B cell (primary cell): Measurements from ENCODE around the gene PLEKHG4. TPM values are rescaled to one million over a fixed set of nuclear protein-coding genes. Genes with fewer than 3 reads are reported as not detected.
A peak's percentile ranks its signal among the peaks of the same experiment; 100 is the strongest.

Experiments
- ATAC-seq: fragments of 200-7000 bp; cut with Tn5 transposase; one replicate; pipeline ENCODE4 v1.10.0; 2021; ENCODE audit warnings: low read depth, mild to moderate bottlenecking, moderate number of reproducible peaks, moderate library complexity
- CTCF ChIA-PET: fragments of 350-600 bp; sonication (Branson Sonifier 250); formaldehyde crosslinking; loops from one replicate; lab custom pipeline; 2021; ENCODE audit warnings: antibody characterized with exemption, inconsistent platforms; lab: Charles Lee
- POLR2A ChIA-PET: fragments of 350-600 bp; sonication (Branson Sonifier 250); formaldehyde crosslinking; loops from one replicate; lab custom pipeline; 2021; ENCODE audit warnings: antibody characterized with exemption; lab: Charles Lee
- DNase-seq: peaks from one replicate; pipeline ENCODE4 v3.0.0; 2013
- H2AFZ ChIP-seq: 2 replicates; pipeline ENCODE4 v1.6.1; 2012; ENCODE audit warnings: mild to moderate bottlenecking, low read depth, low read length; ENCODE audit not compliant: insufficient read depth, poor library complexity, severe bottlenecking
- H3K27ac ChIP-seq, 2 donors: 1 replicate in 1 of 2; 2 replicates in 1 of 2; pipeline ENCODE4 v1.5.1; 2012 to 2013; ENCODE audit warnings: low read length in 2 of 2, mild to moderate bottlenecking in 2 of 2, moderate library complexity in 1 of 2
- H3K27me3 ChIP-seq, 4 experiments: fragments of 200-600 bp in 1 of 4; sonication (generic) in 1 of 4; replicated peaks in 1 of 4; 1 replicate in 2 of 4; 2 replicates in 2 of 4; pipeline versions ENCODE4 v1.6.1 to v1.7.0; 2013 to 2016; ENCODE audit warnings: low read length in 3 of 4, mild to moderate bottlenecking in 2 of 4, mixed read lengths in 1 of 4, moderate library complexity in 1 of 4; ENCODE audit not compliant: insufficient read depth in 4 of 4, control insufficient read depth in 3 of 4; ENCODE audit errors: control extremely low read depth in 1 of 4
- H3K36me3 ChIP-seq, 2 experiments: replicated peaks in 1 of 2; 1 replicate in 1 of 2; 2 replicates in 1 of 2; pipeline versions ENCODE4 v1.6.1 to v1.7.1; 2013; ENCODE audit warnings: low read length in 1 of 2; ENCODE audit not compliant: insufficient read depth in 2 of 2, control insufficient read depth in 1 of 2; ENCODE audit errors: control extremely low read depth in 1 of 2, extremely low read depth in 1 of 2
- H3K4me1 ChIP-seq, 2 donors: fragments of 200-600 bp in 1 of 2; sonication (generic) in 1 of 2; 1 replicate in 1 of 2; 2 replicates in 1 of 2; pipeline versions ENCODE4 v1.5.1 to v1.6.1; 2013 to 2017; ENCODE audit warnings: low read length in 2 of 2; ENCODE audit not compliant: control insufficient read depth in 2 of 2, insufficient read depth in 2 of 2
- H3K4me2 ChIP-seq: replicated peaks from 2 replicates; pipeline ENCODE3; 2012; ENCODE audit warnings: mild to moderate bottlenecking, low read depth, low read length; ENCODE audit not compliant: poor library complexity, severe bottlenecking
- H3K4me3 ChIP-seq, 5 experiments: fragments of 200-600 bp in 1 of 5; sonication (generic) in 1 of 5; 1 replicate in 3 of 5; 2 replicates in 2 of 5; pipeline versions ENCODE4 v1.5.1 to v1.7.0; 2011 to 2016; ENCODE audit warnings: low read length in 4 of 5, mild to moderate bottlenecking in 4 of 5, low read depth in 2 of 5, control low read depth in 1 of 5, moderate library complexity in 1 of 5; ENCODE audit not compliant: insufficient read depth in 1 of 5; ENCODE audit errors: control extremely low read depth in 1 of 5, extremely low read depth in 1 of 5
- H3K79me2 ChIP-seq: fragments of 200-600 bp; sonication (generic); one replicate; pipeline ENCODE4 v1.6.0; 2016; ENCODE audit warnings: low read length; ENCODE audit not compliant: control insufficient read depth, insufficient read depth
- H3K9ac ChIP-seq: fragments of 200-600 bp; sonication (generic); 2 replicates; pipeline ENCODE4 v1.6.1; 2017; ENCODE audit warnings: mild to moderate bottlenecking, low read length, moderate library complexity
- H3K9me3 ChIP-seq, 3 donors: one replicate each; pipeline versions ENCODE4 v1.6.1 to v1.7.1; 2013; ENCODE audit warnings: low read length in 2 of 3; ENCODE audit not compliant: control insufficient read depth in 2 of 3, insufficient read depth in 1 of 3; ENCODE audit errors: control extremely low read depth in 1 of 3
- H4K20me1 ChIP-seq: 2 replicates; pipeline ENCODE4 v1.6.0; 2012; ENCODE audit warnings: mild to moderate bottlenecking, low read length; ENCODE audit not compliant: insufficient read depth, control insufficient read depth, poor library complexity, severe bottlenecking
- H3K27ac Mint-ChIP-seq: one replicate; pipeline ENCODE4 v1.8.0; 2021; ENCODE audit warnings: mixed read lengths
- H3K27me3 Mint-ChIP-seq: one replicate; pipeline ENCODE4 v1.8.0; 2021; ENCODE audit warnings: mixed read lengths
- H3K4me1 Mint-ChIP-seq: one replicate; pipeline ENCODE4 v1.8.0; 2021; ENCODE audit warnings: mixed read lengths
- H3K4me3 Mint-ChIP-seq: one replicate; pipeline ENCODE4 v1.8.0; 2021; ENCODE audit warnings: mixed read lengths
- H3K9me3 Mint-ChIP-seq: one replicate; pipeline ENCODE4 v1.8.0; 2022; ENCODE audit warnings: mixed read lengths; ENCODE audit not compliant: insufficient read depth
- CTCF ChIP-seq: fragments of 200-600 bp; IDR thresholded peaks from one replicate; pipeline ENCODE4 v1.8.0; 2022; ENCODE audit warnings: antibody characterized with exemption, mild to moderate bottlenecking
- EZH2 ChIP-seq: IDR thresholded peaks from 2 replicates; pipeline ENCODE4 v1.6.1; 2012; ENCODE audit warnings: borderline replicate concordance, low read depth, mild to moderate bottlenecking, moderate library complexity, low read length; ENCODE audit not compliant: insufficient read depth, poor library complexity, severe bottlenecking
- WGBS: methylation state at CpG from one replicate; pipeline ENCODE4 v1.1.5; 2013; ENCODE audit warnings: missing lambda C conversion rate; ENCODE audit not compliant: insufficient coverage; 5-methylcytosine and 5-hydroxymethylcytosine counted together
- intact Hi-C: fragments of 100-400 bp; cut with micrococcal nuclease; formaldehyde crosslinking; loops from one replicate; pipeline ENCODE4 v1.10.0; 2022
- polyA plus RNA-seq: library from polyadenylated mRNA; depleted of rRNA; stranded (reverse); fragments of >200 nt; gene quantifications from 2 replicates; pipeline ENCODE4 v1.2.3, GENCODE V29; 2012
- total RNA-seq, 2 donors: library from RNA; stranded (reverse); fragments of 120-200 nt in 1 of 2; gene quantifications; 1 replicate in 1 of 2; 2 replicates in 1 of 2; pipeline versions ENCODE4 v1.2.3 to v1.2.4, GENCODE V29; 2013 to 2022

The PLEKHG4 gene
- total and polyA plus RNA-seq, 2 donors (not counting 1 experiment from before 2014, with no cell fraction given): 6.0 to 7.1 TPM

DNA sequence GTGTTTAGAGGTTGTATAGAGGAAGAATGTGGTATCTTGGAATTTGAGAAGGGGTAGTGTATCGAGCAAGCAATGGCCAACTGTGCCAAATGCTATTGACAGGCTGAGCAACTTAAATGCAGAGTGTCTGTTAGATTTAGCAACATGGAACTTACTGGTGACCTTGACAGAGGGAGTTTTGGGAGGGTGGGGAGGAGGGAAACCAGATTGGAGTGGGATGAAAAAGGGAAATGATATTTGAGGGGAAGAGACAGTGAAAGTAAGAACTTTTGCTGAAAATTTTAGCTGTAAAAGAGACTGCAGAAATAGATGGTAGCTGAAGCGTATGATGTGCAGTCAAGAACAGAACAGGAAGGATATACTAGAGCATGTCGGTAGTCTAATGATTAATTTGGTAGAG, 48.4 kb downstream of the PLEKHG4 start:
- H3K4me1 ChIP-seq: peaks cover 29 to 36% of the 10 kb centered on the region in 2 donors
- H3K4me1 Mint-ChIP-seq: peaks cover 28% of the 10 kb centered on the region
- H3K4me3 Mint-ChIP-seq: peak overlapping the region; percentile 8
- peaks cover 0 to 4% (median 0%) of the 10 kb centered on the region in 4 experiments for H3K27me3 ChIP-seq
- peaks cover 8% of the 10 kb centered on the region for H3K27me3 Mint-ChIP-seq
- no peak overlapping the region for H2AFZ ChIP-seq
- TF ChIP-seq CTCF: no peak
- no peak for TF ChIP-seq EZH2
- H3K4me2 ChIP-seq: peak overlapping the region; percentile 39
- H3K4me3 ChIP-seq: no peak overlapping the region
- ChIA-PET POLR2A (no interaction called here), CTCF (interaction anchor here (0.9 to 1.0 kb wide), 2 partner anchors 9 to 21 kb away, joined by 3 read pairs; no protein-coding TSS in a partner anchor)
- peaks cover 0 to 4% (median 0%) of the 10 kb centered on the region in 3 donors for H3K9me3 ChIP-seq
- ATAC-seq: no peak
- peak; percentile 23 for DNase-seq
- H3K9me3 Mint-ChIP-seq: peaks cover 2% of the 10 kb centered on the region
- H3K36me3 ChIP-seq: no peaks in the 10 kb centered on the region
- no peaks in the 10 kb centered on the region for H3K79me2 ChIP-seq
- H4K20me1 ChIP-seq: no peaks in the 10 kb centered on the region
- H3K27ac Mint-ChIP-seq: no peak overlapping the region
- no peak overlapping the region for H3K9ac ChIP-seq
- 35% methylated on average over 1 of the region's 3 CpGs for WGBS
- intact Hi-C loops: no loop called here
- H3K27ac ChIP-seq: no peak overlapping the region

GRCh38 chr16:67329901-67330300, 50.6 kb downstream of the PLEKHG4 start:
- Histone ChIP-seq H3K4me2 (no peak overlapping the region), H3K9ac (no peak overlapping the region), H3K4me1 (peaks cover 23 to 31% of the 10 kb centered on the region in 2 donors), H3K27me3 (peaks cover 0 to 4% (median 0%) of the 10 kb centered on the region in 4 experiments), H3K27ac (no peak overlapping the region), H3K36me3 (no peaks in the 10 kb centered on the region), H3K4me3 (no peak overlapping the region), H3K9me3 (peaks cover 0 to 10% (median 0%) of the 10 kb centered on the region in 3 donors), H2AFZ (no peak overlapping the region), H3K79me2 (no peaks in the 10 kb centered on the region), H4K20me1 (no peaks in the 10 kb centered on the region)
- peaks cover 8% of the 10 kb centered on the region for H3K27me3 Mint-ChIP-seq
- H3K4me1 Mint-ChIP-seq: peaks cover 21% of the 10 kb centered on the region
- ATAC-seq (no peak), DNase-seq (no peak)
- peaks cover 2% of the 10 kb centered on the region for H3K9me3 Mint-ChIP-seq
- TF ChIP-seq CTCF (no peak), EZH2 (no peak)
- ChIA-PET POLR2A (no interaction called here), CTCF (interaction anchor here (0.8 kb wide), 1 partner anchor 19 kb away, joined by 3 read pairs; no protein-coding TSS in a partner anchor)
- H3K27ac Mint-ChIP-seq: no peak overlapping the region
- no CpG with 5 or more reads among the region's 5 CpGs for WGBS
- H3K4me3 Mint-ChIP-seq: no peak overlapping the region
- intact Hi-C loops: no loop called here
